ENCODE measurements around the gene ZP1.
"Not testable (repeated sequence)": the region's sequence is repeated elsewhere in the genome, so short reads cannot be mapped to it uniquely, and the experiment has no call there.

ZP1 gene

GRCh38 chr11:60879971-60880588 lies 12.7 kb downstream of the ZP1 start:
- no peak for DNase-seq

- DNase-seq: no peak
Measured at GRCh38 chr11:60880643-60881282, 13.4 kb downstream of the ZP1 start.

- peak; percentile 84 for DNase-seq
Measured at GRCh38 chr11:60887556-60887955, 20.2 kb downstream of the ZP1 start.

- no peak for DNase-seq
Measured at GRCh38 chr11:60889869-60890311, 22.5 kb downstream of the ZP1 start.

GRCh38 chr11:60890696-60891095 lies 23.4 kb downstream of the ZP1 start:
- no peak for DNase-seq

GRCh38 chr11:60891103-60891741 lies 23.9 kb downstream of the ZP1 start:
- no peak for DNase-seq

GRCh38 chr11:60895687-60896086 lies 28.3 kb downstream of the ZP1 start:
- no peak for DNase-seq

GRCh38 chr11:60897496-60897895 lies 30.2 kb downstream of the ZP1 start:
- no peak for DNase-seq

GRCh38 chr11:60899046-60899936 lies 31.9 kb downstream of the ZP1 start:
- DNase-seq: peak; percentile 69

- DNase-seq: no peak
Measured at GRCh38 chr11:60899977-60900376, 32.6 kb downstream of the ZP1 start.

GRCh38 chr11:60900673-60901404 lies 33.5 kb downstream of the ZP1 start:
- no peak for DNase-seq

GRCh38 chr11:60902625-60903024 lies 35.3 kb downstream of the ZP1 start:
- DNase-seq: peak; percentile 11

- no peak for DNase-seq
Measured at GRCh38 chr11:60905047-60905446, 37.7 kb downstream of the ZP1 start.

- DNase-seq: no peak
Measured at GRCh38 chr11:60905551-60906113, 38.3 kb downstream of the ZP1 start.

- DNase-seq: peak; percentile 97
Measured at GRCh38 chr11:60906132-60906972, 39.0 kb downstream of the ZP1 start, which contains the start of gene PRPF19. TSS of gene PRPF19 (minus strand) at chr11:60906585. CDS start at chr11:60906382, 203 bp downstream.

- DNase-seq: no peak
Measured at GRCh38 chr11:60908803-60909202, 41.5 kb downstream of the ZP1 start.

GRCh38 chr11:60909680-60910280 lies 42.4 kb downstream of the ZP1 start:
- DNase-seq: not testable (repeated sequence)

GRCh38 chr11:60910281-60910687 lies 42.9 kb downstream of the ZP1 start:
- no peak for DNase-seq

- DNase-seq: no peak
Measured at GRCh38 chr11:60910711-60911380, 43.5 kb downstream of the ZP1 start.

GRCh38 chr11:60912223-60912850 lies 45.0 kb downstream of the ZP1 start:
- no peak for DNase-seq

Data from NCI-H1694 (cell line).